ENCODE measurements around the gene SLC6A11. TPM values are rescaled to one million over a fixed set of nuclear protein-coding genes. Genes with fewer than 3 reads are reported as not detected.

Gene SLC6A11
- total and polyA plus RNA-seq, 2 of the 8 experiments (the other 6 are each of a cell fraction or from before 2014, with no cell fraction given), result 0.78 to 1.5 TPM

DNA sequence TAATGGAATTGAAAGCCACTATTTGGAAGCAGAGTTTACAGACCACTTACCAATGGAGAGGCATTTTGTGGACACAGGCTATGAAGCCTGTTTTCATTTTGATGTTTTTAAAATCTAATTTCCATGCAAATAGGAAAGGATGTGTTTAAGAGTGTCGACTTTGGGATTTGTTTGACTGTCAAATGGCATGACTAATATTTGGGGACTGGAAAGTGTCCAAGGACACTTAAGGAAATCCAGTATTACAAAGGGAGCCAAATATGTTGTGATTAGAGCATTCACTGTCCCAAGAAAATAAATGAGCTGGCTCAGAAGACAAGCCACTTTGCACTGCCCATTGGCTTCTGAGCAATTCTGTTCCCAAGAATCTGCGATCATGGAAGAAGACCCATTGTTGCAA lies 34.0 kb upstream of the SLC6A11 start:
- FAIRE-seq, result no peak
- no peak overlapping the region for H2AK5ac ChIP-seq (ENCODE audit: low read depth, low read length)
- CTCF ChIA-PET (ENCODE audit: partially characterized antibody), result interaction anchor here (0.8 to 4.7 kb wide), 9 partner anchors 9 to 313 kb away, joined by 3 to 52 read pairs (median 4); no protein-coding TSS in a partner anchor
- no peaks in the 10 kb centered on the region for H3K4me1 ChIP-seq (replicated peaks in 1 of 4; ENCODE audit: control insufficient read depth in 3 of 4, insufficient read depth in 4 of 4, low read length in 3 of 4)
- no peak overlapping the region for H3K4me3 ChIP-seq (ENCODE audit: extremely low read depth in 1 of 4, insufficient read depth in 2 of 4, low read depth in 3 of 4, low read length in 4 of 4)
- H3K79me2 ChIP-seq (ENCODE audit: control insufficient read depth in 1 of 2, insufficient read depth in 2 of 2, low read length in 2 of 2), result no peaks in the 10 kb centered on the region
- no peak for TF ChIP-seq TEAD4 (IDR thresholded peaks at IDR 0.05; ENCODE audit: low read depth, low read length)
- TF ChIP-seq POLR2A (IDR thresholded peaks at IDR 0.05; ENCODE audit: control extremely low read depth in 1 of 2, low read depth in 2 of 2, low read length in 2 of 2), result no peak
- no peak for TF ChIP-seq GABPA (IDR thresholded peaks at IDR 0.05; ENCODE audit: borderline replicate concordance, insufficient read depth, low read length)
- TF ChIP-seq SIN3A (conservative IDR thresholded peaks at IDR 0.05 in 1 of 2, IDR thresholded peaks at IDR 0.05 in 1 of 2; ENCODE audit: low read depth in 1 of 2, low read length in 2 of 2), result no peak
- H3K79me1 ChIP-seq (ENCODE audit: low read depth, low read length), result no peaks in the 10 kb centered on the region
- no peak overlapping the region for H4K91ac ChIP-seq (replicated peaks; ENCODE audit: insufficient read length, low read length)
- H2BK15ac ChIP-seq (ENCODE audit: low read length), result no peak overlapping the region
- H3K27ac ChIP-seq (ENCODE audit: low read depth, low read length), result no peak overlapping the region
- H3K27me3 ChIP-seq (replicated peaks in 1 of 4; ENCODE audit: control insufficient read depth in 3 of 4, extremely low read depth in 1 of 4, insufficient read depth in 3 of 4, low read length in 3 of 4), result no peaks in the 10 kb centered on the region; a peak in 1 of 7 replicates
- no peak overlapping the region for H2BK120ac ChIP-seq (replicated peaks; ENCODE audit: low read depth, low read length)
- no peak overlapping the region for H3K14ac ChIP-seq (ENCODE audit: insufficient read length)
- no peaks in the 10 kb centered on the region for H4K20me1 ChIP-seq (replicated peaks in 1 of 2; ENCODE audit: control insufficient read depth in 1 of 2, insufficient read depth in 2 of 2, low read length in 2 of 2)
- no peak overlapping the region for H2BK5ac ChIP-seq (ENCODE audit: low read depth, low read length)
- no peak overlapping the region for H4K8ac ChIP-seq (ENCODE audit: extremely low read depth, insufficient read depth, low read length)
- no peak overlapping the region for H2BK12ac ChIP-seq (ENCODE audit: low read depth, low read length)
- no peak overlapping the region for H3K4ac ChIP-seq (replicated peaks; ENCODE audit: insufficient read length, low read depth, low read length)
- no peak for DNase-seq (ENCODE audit: low read depth in 1 of 2, low spot score in 2 of 2)
- H3K4me2 ChIP-seq (ENCODE audit: insufficient read depth in 1 of 2, low read depth in 2 of 2, low read length in 2 of 2), result no peak overlapping the region
- H2AFZ ChIP-seq (ENCODE audit: low read length), result no peak overlapping the region
- 96% methylated on average over 2 of the region's 2 CpGs; no CpG with 5 or more reads in 1 of the 2 experiments for WGBS, 2 experiments (ENCODE audit: extremely low coverage in 1 of 2, insufficient coverage in 1 of 2, insufficient read length in 1 of 2, insufficient replicate concordance in 2 of 2, low coverage in 1 of 2, low lambda C conversion rate in 2 of 2, missing lambda C conversion rate in 1 of 2)
- no peaks in the 10 kb centered on the region for H3K23me2 ChIP-seq (ENCODE audit: low read depth, low read length)
- no peak overlapping the region for H4K5ac ChIP-seq (ENCODE audit: insufficient read length, low read depth, low read length)
- H3K36me3 ChIP-seq (ENCODE audit: control insufficient read depth in 2 of 4, insufficient read depth in 4 of 4, low read length in 3 of 4), result no peaks in the 10 kb centered on the region
- no peak overlapping the region for H3K56ac ChIP-seq (replicated peaks; ENCODE audit: insufficient read length, low read depth, low read length)
- POLR2A ChIA-PET (ENCODE audit: partially characterized antibody), result no interaction called here
- H3K9ac ChIP-seq (replicated peaks in 1 of 4; ENCODE audit: extremely low read depth in 1 of 4, low read depth in 3 of 4, low read length in 3 of 4), result no peak overlapping the region
- no peaks in the 10 kb centered on the region for H3K9me3 ChIP-seq (ENCODE audit: insufficient read depth in 2 of 2, low read depth in 1 of 2, low read length in 1 of 2)
- H2BK20ac ChIP-seq (ENCODE audit: low read length), result no peak overlapping the region
- no peak overlapping the region for H3K18ac ChIP-seq (ENCODE audit: extremely low read depth, low read length)
- no peak overlapping the region for H3K23ac ChIP-seq (ENCODE audit: insufficient read length)

Measured in H1 (cell line).